CD4-positive, alpha-beta T cell treated with Interleukin-12 subunit alpha and Interleukin-12 subunit beta, for 1 hour (primary cell): ENCODE results near the gene RETNLB.
A peak's percentile ranks its signal among the peaks of the same experiment; 100 is the strongest.

ENCODE experiments used
- DNase-seq: peaks from one replicate; pipeline ENCODE4 v3.0.0-alpha.2; 2020

Gene RETNLB

GRCh38 chr3:108757404-108757982, at the start of gene RETNLB:
RETNLB (minus strand) TSS chr3:108757410; CDS start chr3:108757185, 225 bp downstream.
- DNase-seq = no peak

GRCh38 chr3:108806316-108806715, 49.1 kb upstream of the RETNLB start:
- DNase-seq = peak; percentile 73

GRCh38 chr3:108804966-108805365, 47.8 kb upstream of the RETNLB start:
- no peak for DNase-seq

- DNase-seq = no peak
Observed at GRCh38 chr3:108804437-108804836, 47.2 kb upstream of the RETNLB start.

- DNase-seq = no peak
Observed at GRCh38 chr3:108791473-108791872, 34.3 kb upstream of the RETNLB start.

- peak; percentile 35 for DNase-seq
Observed at GRCh38 chr3:108780235-108780634, 23.0 kb upstream of the RETNLB start.

- DNase-seq = no peak
Observed at GRCh38 chr3:108779496-108779895, 22.3 kb upstream of the RETNLB start.

GRCh38 chr3:108775649-108776048, 18.4 kb upstream of the RETNLB start:
- no peak for DNase-seq

GRCh38 chr3:108767253-108767652, 10.0 kb upstream of the RETNLB start:
- no peak for DNase-seq

GRCh38 chr3:108755686-108756085, 1.5 kb downstream of the RETNLB start:
- DNase-seq = no peak

GRCh38 chr3:108744762-108745161, 12.4 kb downstream of the RETNLB start:
- no peak for DNase-seq

- no peak for DNase-seq
Observed at GRCh38 chr3:108742929-108743328, 14.3 kb downstream of the RETNLB start.

- DNase-seq = no peak
Observed at GRCh38 chr3:108736821-108737220, 20.4 kb downstream of the RETNLB start.

- DNase-seq = no peak
Observed at GRCh38 chr3:108728934-108729333, 28.3 kb downstream of the RETNLB start.

- no peak for DNase-seq
Observed at GRCh38 chr3:108728105-108728504, 29.1 kb downstream of the RETNLB start.

- no peak for DNase-seq
Observed at GRCh38 chr3:108724101-108724500, 33.1 kb downstream of the RETNLB start.

- DNase-seq = no peak
Observed at GRCh38 chr3:108722724-108723123, 34.5 kb downstream of the RETNLB start.

- DNase-seq = no peak
Observed at GRCh38 chr3:108719178-108719806, 37.9 kb downstream of the RETNLB start.

- DNase-seq = no peak
Observed at GRCh38 chr3:108718454-108718853, 38.8 kb downstream of the RETNLB start.

GRCh38 chr3:108713816-108714215, 43.4 kb downstream of the RETNLB start:
- no peak for DNase-seq

- DNase-seq = no peak
Observed at GRCh38 chr3:108713009-108713516, 44.1 kb downstream of the RETNLB start.
